Cerebellar cortex (tissue), 1 donor: ENCODE measurements around the gene FN1.
"Not testable (repeated sequence)": the region's sequence is repeated elsewhere in the genome, so short reads cannot be mapped to it uniquely, and the experiment has no call there.

Experiments used
- DNase-seq: peaks from one replicate; pipeline ENCODE4 v3.0.0-alpha.2; 2015; ENCODE audit warnings: low spot score

FN1 gene

DNA sequence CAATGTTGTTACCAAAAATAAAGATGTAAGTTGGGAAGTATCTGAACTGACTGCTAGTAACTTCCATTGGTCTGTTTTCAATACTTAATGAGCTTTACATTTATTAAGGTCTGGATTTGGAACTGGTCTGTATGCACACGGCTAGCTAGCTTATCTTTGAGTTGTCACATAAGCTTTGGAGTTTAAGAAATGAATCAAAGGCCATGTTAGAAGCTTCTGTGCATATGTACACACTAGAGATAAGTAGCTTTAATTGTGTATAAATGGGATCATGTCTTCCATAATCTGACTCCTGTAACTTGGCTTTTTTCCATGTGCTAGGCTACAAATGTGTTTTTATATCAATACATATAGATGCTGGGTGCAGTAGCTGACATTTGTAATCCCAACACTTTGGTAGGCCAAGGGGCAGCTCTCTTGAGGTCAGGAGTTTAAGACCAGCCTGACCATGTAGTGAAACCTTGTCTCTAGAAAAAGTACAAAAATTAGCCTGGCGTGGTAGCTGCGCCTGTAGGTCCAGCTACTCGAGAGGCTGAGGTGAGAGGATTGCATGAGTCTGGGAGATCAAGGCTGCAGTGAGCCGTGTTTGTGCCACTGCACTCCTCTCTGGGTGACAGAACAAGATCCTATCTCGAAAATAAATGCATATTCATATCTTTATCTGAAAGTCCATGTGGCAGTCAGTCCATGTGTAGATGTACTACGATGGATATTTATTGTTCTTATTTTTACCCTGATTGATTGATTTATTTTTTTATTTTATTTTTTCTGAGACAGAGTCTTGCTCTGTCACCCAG, 96.8 kb downstream of the FN1 start:
- no peak for DNase-seq

DNA sequence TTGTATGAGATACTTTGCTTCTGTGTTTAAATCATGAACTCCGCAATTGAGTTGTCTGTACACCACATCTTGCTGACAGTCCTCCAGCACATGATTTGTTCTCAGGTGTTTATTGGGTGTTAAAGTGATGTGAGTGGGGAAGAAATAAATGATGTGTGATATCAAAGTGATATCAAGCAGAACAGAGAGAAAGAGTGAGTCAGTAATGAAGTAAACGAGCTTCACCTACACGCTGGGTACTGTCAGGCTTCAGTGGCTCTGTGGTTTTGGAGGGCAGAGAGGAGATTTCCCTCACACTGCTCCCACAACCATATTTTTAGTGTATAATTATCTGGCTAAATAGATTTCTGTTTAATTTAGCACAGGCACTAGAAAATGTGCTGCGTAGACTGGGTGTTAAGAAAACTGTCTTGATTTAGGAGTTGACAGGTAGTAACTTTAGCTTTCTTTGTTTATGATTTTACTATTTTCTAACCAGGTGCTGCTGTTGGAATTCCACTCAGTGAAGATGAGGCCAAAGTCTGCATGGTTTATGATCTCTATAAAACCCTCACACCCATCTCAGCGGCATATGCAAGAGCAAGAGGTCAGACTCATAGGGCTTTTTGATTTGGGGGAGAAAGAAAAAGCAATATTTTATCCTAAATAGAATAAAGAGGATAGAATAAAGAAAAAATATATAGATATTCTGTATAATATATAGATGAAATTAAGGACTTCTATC, 102.8 kb downstream of the FN1 start:
- DNase-seq = no peak

DNA sequence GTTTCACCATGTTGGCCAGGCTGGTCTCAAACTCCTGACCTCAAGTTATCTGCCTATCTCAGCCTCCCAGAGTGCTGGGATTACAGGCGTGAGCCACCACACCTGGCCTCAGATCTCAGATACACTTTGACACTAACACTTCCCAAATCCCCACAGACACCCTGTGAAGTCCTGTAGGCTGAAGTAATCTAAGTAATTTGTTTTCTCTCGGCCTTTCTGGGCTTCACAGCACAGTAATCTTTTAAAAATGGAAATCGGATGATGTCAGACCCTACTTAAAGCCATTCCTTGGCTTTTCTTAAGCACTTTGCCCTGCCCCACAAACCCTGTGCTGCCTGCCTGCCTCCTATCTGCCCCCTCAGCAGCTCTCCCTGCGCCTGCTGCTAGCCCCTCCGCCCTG, 107.8 kb downstream of the FN1 start:
- DNase-seq = no peak

DNA sequence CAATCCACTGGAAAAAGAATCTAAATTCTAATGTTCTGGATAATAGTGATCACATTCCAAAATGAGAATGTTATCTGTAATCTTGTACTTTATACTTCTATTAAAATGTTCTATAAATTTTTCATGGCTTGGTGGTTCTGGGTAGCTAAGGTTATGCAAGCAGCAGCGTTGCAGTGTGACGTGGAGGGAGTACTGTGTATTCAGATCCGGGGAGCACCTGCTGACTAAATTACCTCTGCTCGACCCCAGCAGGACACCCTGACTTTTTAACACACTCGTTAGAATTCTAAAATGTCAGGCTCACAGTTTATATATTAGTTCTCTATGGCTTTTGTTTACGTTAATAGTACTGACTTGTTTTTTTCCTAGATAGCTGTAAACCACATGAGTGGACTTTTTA, 111.1 kb downstream of the FN1 start:
- no peak for DNase-seq

DNA sequence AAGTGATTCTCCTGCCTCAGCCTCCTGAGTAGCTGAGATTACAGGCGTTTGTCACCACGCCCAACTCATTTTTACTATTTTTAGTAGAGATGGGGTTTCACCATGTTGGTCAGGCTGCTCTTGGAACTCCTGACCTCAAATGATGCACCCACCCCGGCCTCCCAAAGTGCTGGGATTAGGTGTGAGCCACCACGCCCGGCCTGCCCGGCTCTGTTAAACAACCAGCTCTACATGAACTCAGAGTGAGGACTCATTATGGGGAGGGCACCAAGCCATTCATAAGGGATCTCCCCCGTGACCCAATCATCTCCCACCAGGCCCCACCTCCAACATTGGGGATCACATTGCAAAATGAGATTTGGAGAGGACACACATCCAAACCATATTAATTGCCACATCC, 115.2 kb downstream of the FN1 start:
- no peak for DNase-seq

DNA sequence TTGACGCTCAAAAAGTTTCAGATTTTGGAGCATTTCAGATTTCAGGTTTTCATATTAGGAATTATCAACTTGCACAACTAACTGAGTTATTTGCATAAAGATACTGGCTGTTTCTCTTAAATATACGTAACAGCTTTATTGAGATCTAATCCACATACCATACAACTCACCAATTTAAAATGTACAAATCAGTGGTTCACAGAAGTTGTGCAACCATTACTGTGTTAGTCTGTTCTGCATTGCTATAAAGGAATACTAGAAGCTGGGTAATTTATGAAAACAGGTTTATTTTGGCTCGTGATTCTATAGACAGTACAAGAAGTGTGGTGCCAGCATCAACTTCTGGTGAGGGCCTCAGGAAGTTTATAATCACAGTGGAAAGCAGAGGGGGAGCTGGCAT, 115.8 kb downstream of the FN1 start:
- no peak for DNase-seq

DNA sequence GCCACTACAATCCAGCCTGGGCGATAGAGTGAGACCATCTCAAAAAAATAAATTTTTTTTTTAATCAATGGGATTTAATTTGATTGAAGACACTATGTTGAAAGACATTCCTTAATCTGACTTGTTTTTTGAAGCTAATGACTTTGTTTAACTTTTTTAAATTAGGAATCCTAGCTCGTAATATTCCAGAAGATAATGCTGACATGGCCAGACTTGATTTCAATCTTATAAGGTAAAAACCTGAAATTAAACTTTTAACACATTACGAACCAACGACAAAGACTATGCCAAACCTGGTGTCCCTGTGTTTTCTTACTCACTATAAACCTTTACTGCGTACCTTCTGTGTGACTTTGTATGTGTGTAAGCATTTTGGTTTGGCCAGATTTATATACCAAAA, 116.4 kb downstream of the FN1 start:
- no peak for DNase-seq

DNA sequence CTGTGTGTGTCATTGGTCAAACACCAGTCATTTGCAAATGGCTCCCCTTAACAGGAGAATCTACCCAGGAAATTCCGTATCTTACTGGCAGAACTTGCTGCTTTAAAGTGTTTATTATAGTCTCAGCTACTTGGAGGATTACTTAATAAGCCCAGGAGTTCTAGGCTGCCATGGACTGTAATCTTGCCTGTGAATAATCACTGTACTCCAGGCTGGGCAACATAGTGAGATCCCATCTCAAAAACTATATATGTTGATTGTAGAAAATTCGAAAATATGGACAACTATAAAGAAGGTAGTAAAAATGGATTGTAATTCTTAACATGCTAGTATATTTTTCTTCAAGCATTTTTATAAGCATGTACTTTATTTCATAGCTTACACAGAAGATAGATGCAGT, 119.5 kb downstream of the FN1 start:
- no peak for DNase-seq

DNA sequence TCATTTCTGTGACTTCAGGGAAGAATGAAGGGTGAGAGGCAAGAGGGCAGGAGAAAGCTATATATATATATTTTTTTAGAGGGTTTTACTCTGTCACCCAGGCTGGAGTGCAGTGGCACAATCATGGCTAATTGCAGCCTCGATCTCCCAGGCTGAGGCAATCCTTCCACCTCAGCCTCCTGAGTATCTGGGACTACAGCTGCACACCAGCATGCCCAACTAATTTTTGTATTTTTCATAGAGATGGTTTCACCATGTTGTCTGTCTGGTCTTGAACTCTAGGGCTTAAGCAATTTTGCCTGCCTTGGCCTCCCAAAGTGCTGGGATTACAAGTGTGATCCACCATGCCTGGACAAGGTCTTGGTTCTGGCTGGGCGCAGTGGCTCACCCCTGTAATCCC, 120.6 kb downstream of the FN1 start:
- DNase-seq = no peak

DNA sequence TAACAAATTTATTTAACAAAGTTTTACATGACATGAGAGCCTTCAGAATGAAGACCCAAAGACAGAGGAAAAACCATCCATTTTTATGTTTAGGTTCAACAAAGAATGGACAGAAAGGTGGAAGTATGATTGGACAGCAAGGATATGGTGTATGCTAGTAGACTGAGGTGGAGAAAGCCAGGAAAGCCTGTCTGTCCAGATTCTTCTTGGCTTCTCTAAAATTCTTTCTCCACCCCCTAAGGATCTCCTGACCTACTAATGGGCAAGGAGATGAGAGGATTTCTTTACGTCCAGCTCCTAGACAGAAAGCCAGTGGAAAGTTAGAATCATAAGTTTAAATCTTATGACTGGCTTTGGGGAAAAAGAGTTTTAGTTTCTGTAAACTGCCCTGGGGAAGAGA, 121.0 kb downstream of the FN1 start:
- DNase-seq = no peak

DNA sequence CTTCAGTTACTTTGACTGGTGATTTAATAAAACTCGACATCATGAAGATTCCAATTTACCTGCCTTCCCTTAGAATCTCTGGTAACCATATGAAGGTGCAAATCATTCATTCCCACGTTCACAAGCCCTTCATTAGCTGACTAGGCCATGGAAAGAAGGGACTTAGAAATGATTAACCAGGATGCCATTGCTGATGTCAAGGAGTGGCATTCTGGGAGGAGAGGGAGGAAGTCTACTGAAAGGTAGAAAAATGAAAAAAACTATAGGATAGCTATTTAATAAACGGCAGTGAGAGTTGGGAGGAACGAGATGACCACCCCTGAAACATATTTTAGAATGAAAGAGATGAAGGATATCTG, 122.6 kb downstream of the FN1 start:
- DNase-seq = no peak

DNA sequence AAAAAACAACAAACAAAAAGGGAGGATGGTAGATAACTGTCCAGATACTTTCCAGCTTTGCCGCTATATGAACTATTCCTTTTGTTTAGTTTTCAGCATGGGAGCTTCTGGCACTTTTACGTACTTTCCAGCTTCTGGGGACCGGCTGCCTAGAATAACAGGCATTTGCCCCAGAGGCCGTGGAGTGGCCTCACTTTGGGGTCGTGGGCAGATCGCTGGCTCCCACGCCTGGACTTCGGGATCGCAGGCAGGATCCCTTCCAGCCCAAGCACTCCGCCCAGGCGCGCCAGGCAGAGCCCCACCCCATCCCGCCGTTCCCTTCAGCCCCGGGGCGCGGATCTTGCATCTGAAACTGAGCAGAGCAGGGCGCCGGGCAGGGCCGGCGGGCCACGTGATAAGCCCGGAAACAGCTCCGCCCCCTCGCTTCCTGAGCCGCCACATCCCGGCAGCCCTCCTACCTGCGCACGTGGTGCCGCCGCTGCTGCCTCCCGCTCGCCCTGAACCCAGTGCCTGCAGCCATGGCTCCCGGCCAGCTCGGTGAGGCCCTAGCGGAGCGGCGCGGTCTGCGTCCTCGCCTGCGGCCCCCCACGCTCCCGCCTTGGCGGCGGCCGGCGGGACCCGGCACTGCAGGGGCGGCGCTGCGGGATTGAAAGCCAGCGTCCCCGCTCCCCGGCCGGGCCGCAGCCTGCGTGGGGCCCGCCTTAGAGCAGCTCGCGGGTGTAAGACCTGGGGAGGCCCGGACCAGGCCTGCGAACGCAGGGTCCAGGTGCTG, 124.1 kb downstream of the FN1 start, which contains the start of gene ATIC:
TSS of gene ATIC (plus strand) at position 435 of the 772 bp plus-strand sequence. CDS start at position 519, 84 bp downstream.
- peak; percentile 86 for DNase-seq

DNA sequence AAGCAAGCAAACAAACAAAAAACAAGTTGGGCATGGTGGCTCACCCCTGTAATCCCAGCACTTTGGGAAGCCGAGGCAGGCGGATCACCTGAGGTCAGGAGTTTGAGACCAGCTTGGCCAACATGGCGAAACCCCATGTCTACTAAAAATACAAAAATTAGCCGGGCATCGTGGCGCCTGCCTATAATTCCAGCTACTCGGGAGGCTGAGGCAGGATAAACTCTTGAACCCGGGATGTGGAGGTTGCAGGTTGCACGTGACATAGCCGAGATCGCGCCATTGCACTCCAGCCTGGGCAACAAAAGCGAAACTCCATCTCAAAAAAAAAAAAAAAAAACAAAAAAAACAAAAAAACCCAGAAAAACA, 124.6 kb downstream of the FN1 start:
- DNase-seq = not testable (repeated sequence)
